ENCODE results near the gene TCF7L1.
"Not testable (repeated sequence)": the region's sequence is repeated elsewhere in the genome, so short reads cannot be mapped to it uniquely, and the experiment has no call there.

The TCF7L1 gene

GRCh38 chr2:85152895-85153294, 19.7 kb downstream of the TCF7L1 start:
- DNase-seq (ENCODE audit: low read depth) = no peak
- in situ Hi-C loops (cut with HindIII; ENCODE audit: low sequenced_read_pairs) = no loop called here
- no peak overlapping the region for H3K4me3 ChIP-seq (ENCODE audit: low read depth, low read length)
- TF ChIP-seq, protein P1, sequence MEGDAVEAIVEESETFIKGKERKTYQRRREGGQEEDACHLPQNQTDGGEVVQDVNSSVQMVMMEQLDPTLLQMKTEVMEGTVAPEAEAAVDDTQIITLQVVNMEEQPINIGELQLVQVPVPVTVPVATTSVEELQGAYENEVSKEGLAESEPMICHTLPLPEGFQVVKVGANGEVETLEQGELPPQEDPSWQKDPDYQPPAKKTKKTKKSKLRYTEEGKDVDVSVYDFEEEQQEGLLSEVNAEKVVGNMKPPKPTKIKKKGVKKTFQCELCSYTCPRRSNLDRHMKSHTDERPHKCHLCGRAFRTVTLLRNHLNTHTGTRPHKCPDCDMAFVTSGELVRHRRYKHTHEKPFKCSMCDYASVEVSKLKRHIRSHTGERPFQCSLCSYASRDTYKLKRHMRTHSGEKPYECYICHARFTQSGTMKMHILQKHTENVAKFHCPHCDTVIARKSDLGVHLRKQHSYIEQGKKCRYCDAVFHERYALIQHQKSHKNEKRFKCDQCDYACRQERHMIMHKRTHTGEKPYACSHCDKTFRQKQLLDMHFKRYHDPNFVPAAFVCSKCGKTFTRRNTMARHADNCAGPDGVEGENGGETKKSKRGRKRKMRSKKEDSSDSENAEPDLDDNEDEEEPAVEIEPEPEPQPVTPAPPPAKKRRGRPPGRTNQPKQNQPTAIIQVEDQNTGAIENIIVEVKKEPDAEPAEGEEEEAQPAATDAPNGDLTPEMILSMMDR (IDR thresholded peaks at IDR 0.05; ENCODE audit: low read depth, low read length, missing control alignments) = no peak

- DNase-seq (ENCODE audit: low read depth) = no peak
- in situ Hi-C loops (cut with HindIII; ENCODE audit: low sequenced_read_pairs) = no loop called here
- no peak overlapping the region for H3K4me3 ChIP-seq (ENCODE audit: low read depth, low read length)
- TF ChIP-seq, protein P1 (IDR thresholded peaks at IDR 0.05; ENCODE audit: low read depth, low read length, missing control alignments) = no peak
These were observed 21.0 kb downstream of the TCF7L1 start for GRCh38 chr2:85154048-85154753.

DNA sequence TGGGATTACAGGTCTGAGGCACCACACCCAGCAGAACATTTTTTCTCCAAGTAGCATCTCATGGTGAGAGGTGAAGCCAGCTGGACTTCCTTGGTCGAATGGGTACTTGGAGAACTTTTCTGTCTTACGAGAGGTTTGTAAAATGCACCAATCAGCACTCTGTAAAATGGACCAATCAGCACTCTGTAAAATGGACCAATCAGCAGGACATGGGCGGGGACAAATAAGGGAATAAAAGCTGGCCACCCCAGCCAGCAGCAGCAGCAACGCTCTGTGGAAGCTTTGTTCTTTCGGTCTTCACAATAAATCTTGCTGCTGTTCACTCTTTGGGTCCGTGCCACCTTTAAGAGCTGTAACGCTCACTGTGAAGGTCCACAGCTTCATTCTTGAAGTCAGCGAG, 21.9 kb downstream of the TCF7L1 start:
- H3K4me3 ChIP-seq (ENCODE audit: low read depth, low read length); in situ Hi-C loops (cut with HindIII; ENCODE audit: low sequenced_read_pairs); DNase-seq (ENCODE audit: low read depth): not testable (repeated sequence)

DNA sequence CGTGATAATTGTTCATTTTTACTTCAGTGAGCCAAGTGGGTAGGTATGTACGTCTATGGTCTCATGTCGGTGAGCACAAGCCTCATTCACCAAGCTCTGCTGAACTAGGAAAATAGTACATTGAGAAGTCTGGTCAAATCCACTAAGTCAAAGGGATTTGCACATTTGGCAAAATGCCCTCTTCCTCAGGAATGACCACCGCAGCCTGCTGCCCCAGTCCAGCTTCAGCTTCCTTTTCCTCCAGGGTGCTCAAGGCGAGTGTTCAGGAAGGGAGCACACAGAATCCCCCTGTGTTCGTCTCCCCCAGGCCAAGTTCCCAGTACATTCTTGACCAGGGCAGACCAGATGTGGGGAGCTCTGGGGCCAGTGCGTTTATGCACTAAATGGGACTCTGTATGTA, 23.0 kb downstream of the TCF7L1 start:
- no peak overlapping the region for H3K4me3 ChIP-seq (ENCODE audit: low read depth, low read length)
- in situ Hi-C loops (cut with HindIII; ENCODE audit: low sequenced_read_pairs) = no loop called here
- DNase-seq (ENCODE audit: low read depth) = peak; percentile 83
- TF ChIP-seq, protein P1 (IDR thresholded peaks at IDR 0.05; ENCODE audit: low read depth, low read length, missing control alignments) = no peak

DNA sequence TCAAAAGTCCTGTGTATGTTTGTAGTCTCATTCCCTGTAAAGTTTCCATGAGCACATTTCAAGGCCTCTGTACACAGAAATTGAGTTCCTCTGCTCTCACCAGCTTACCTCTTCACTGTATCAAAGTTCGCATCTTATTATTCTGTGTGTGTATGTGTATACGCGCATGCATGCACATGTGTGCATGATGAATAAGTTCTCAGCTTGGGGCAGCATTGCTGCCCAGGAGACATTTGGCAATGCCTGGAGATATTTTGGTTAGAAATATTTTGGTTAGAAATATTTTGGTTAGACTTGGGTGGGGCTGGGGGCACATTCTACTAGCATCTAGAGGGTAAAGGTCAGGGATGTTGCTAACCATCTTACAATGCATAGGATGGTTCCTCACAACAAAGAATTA, 23.4 kb downstream of the TCF7L1 start:
- in situ Hi-C loops (cut with HindIII; ENCODE audit: low sequenced_read_pairs) = no loop called here
- TF ChIP-seq, protein P1 (IDR thresholded peaks at IDR 0.05; ENCODE audit: low read depth, low read length, missing control alignments) = no peak
- DNase-seq (ENCODE audit: low read depth) = no peak
- no peak overlapping the region for H3K4me3 ChIP-seq (ENCODE audit: low read depth, low read length)

GRCh38 chr2:85157345-85157744, 24.2 kb downstream of the TCF7L1 start:
- in situ Hi-C loops (cut with HindIII; ENCODE audit: low sequenced_read_pairs) = no loop called here
- TF ChIP-seq, protein P1 (IDR thresholded peaks at IDR 0.05; ENCODE audit: low read depth, low read length, missing control alignments) = no peak
- no peak overlapping the region for H3K4me3 ChIP-seq (ENCODE audit: low read depth, low read length)
- DNase-seq (ENCODE audit: low read depth) = no peak

GRCh38 chr2:85158559-85159273, 25.5 kb downstream of the TCF7L1 start:
- in situ Hi-C loops (cut with HindIII; ENCODE audit: low sequenced_read_pairs) = no loop called here
- TF ChIP-seq, protein P1 (IDR thresholded peaks at IDR 0.05; ENCODE audit: low read depth, low read length, missing control alignments) = no peak
- DNase-seq (ENCODE audit: low read depth) = no peak
- no peak overlapping the region for H3K4me3 ChIP-seq (ENCODE audit: low read depth, low read length)

All from astrocyte of the cerebellum (primary cell).